Activated T-cell treated with anti-CD3 and anti-CD28 coated beads, Interleukin-2, amount 50 U/mL, for 48 hours (primary cell): ENCODE measurements around the gene CD63.
A peak's percentile ranks its signal among the peaks of the same experiment; 100 is the strongest.
"Not testable (repeated sequence)": the region's sequence is repeated elsewhere in the genome, so short reads cannot be mapped to it uniquely, and the experiment has no call there.

ENCODE experiments used
- DNase-seq, 2 experiments: peaks; one replicate each; pipeline ENCODE4 v3.0.0-alpha.2; 2020

The CD63 gene

GRCh38 chr12:55728939-55729818, at the start of gene CD63:
CD63 (minus strand) TSS chr12:55729009; CDS start chr12:55728341, 668 bp downstream.
- DNase-seq = peak; percentile 85 to 89

GRCh38 chr12:55777856-55778255, 49.0 kb upstream of the CD63 start:
- no peak for DNase-seq

GRCh38 chr12:55771736-55772135, 42.9 kb upstream of the CD63 start:
- DNase-seq = no peak

- DNase-seq = no peak
These were observed 38.3 kb upstream of the CD63 start for GRCh38 chr12:55767156-55767555.

GRCh38 chr12:55765736-55766290, 37.0 kb upstream of the CD63 start:
- no peak for DNase-seq

GRCh38 chr12:55762646-55763045, 33.8 kb upstream of the CD63 start:
- no peak for DNase-seq

- DNase-seq = peak; percentile 76
These were observed 31.9 kb upstream of the CD63 start for GRCh38 chr12:55760663-55761062.

- not testable (repeated sequence) for DNase-seq
These were observed 29.8 kb upstream of the CD63 start for GRCh38 chr12:55758575-55758974.

GRCh38 chr12:55757701-55758100, 28.9 kb upstream of the CD63 start:
- DNase-seq = no peak

GRCh38 chr12:55755246-55755645, 26.4 kb upstream of the CD63 start:
- DNase-seq = no peak

GRCh38 chr12:55748230-55748993, 19.6 kb upstream of the CD63 start:
- no peak for DNase-seq

- no peak for DNase-seq
These were observed 18.1 kb upstream of the CD63 start for GRCh38 chr12:55746913-55747231.

GRCh38 chr12:55746174-55746912, 17.5 kb upstream of the CD63 start:
- DNase-seq = no peak

- DNase-seq = no peak
These were observed 16.8 kb upstream of the CD63 start for GRCh38 chr12:55745361-55746173.

GRCh38 chr12:55744340-55745030, 15.7 kb upstream of the CD63 start:
- no peak for DNase-seq

- DNase-seq = peak; percentile 59 to 72
These were observed 14.9 kb upstream of the CD63 start for GRCh38 chr12:55743406-55744339.

GRCh38 chr12:55742719-55743405, 14.1 kb upstream of the CD63 start, which contains the start of gene GDF11:
GDF11 (plus strand) TSS chr12:55743122; CDS start chr12:55743317, 195 bp downstream.
- peak; percentile 80 to 83 for DNase-seq

- DNase-seq = no peak
These were observed 13.3 kb upstream of the CD63 start for GRCh38 chr12:55741931-55742680.

GRCh38 chr12:55739025-55739378, 10.2 kb upstream of the CD63 start:
- no peak for DNase-seq
